ENCODE results near the gene FIZ1. TPM values are rescaled to one million over a fixed set of nuclear protein-coding genes. Genes with fewer than 3 reads are reported as not detected.

Gene FIZ1
- total RNA-seq, 4 donors from 2014 or later: 4.7 to 11.2 (median 9.9) TPM

GRCh38 chr19:55581145-55581822, 18.0 kb downstream of the FIZ1 start:
- H3K4me1 ChIP-seq: peaks cover 0 to 46% (median 13%) of the 10 kb centered on the region in 3 donors
- 27 to 29% methylated on average over 5 to 9 of the region's 12 CpGs for WGBS, 2 donors (ENCODE audit: low coverage in 1 of 2)
- ATAC-seq: no peak
- peak overlapping the region; percentile 93 to 94 for H3K4me3 ChIP-seq
- H3K27me3 ChIP-seq: peaks cover 8% of the 10 kb centered on the region
- H3K36me3 ChIP-seq: peaks cover 0 to 29% of the 10 kb centered on the region in 2 donors
- TF ChIP-seq, protein P1, sequence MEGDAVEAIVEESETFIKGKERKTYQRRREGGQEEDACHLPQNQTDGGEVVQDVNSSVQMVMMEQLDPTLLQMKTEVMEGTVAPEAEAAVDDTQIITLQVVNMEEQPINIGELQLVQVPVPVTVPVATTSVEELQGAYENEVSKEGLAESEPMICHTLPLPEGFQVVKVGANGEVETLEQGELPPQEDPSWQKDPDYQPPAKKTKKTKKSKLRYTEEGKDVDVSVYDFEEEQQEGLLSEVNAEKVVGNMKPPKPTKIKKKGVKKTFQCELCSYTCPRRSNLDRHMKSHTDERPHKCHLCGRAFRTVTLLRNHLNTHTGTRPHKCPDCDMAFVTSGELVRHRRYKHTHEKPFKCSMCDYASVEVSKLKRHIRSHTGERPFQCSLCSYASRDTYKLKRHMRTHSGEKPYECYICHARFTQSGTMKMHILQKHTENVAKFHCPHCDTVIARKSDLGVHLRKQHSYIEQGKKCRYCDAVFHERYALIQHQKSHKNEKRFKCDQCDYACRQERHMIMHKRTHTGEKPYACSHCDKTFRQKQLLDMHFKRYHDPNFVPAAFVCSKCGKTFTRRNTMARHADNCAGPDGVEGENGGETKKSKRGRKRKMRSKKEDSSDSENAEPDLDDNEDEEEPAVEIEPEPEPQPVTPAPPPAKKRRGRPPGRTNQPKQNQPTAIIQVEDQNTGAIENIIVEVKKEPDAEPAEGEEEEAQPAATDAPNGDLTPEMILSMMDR (IDR thresholded peaks at IDR 0.05): no peak
- no peak for TF ChIP-seq POLR2A (IDR thresholded peaks at IDR 0.05)
- TF ChIP-seq POLR2AphosphoS5 (IDR thresholded peaks at IDR 0.05): no peak
- TF ChIP-seq EP300 (IDR thresholded peaks at IDR 0.05): no peak
- H3K9me3 ChIP-seq: no peaks in the 10 kb centered on the region
- H3K27ac ChIP-seq: peak overlapping the region; percentile 91 to 94 (median 92)

GRCh38 chr19:55580628-55581144, 18.6 kb downstream of the FIZ1 start, which contains the start of gene ZNF579:
ZNF579 (minus strand) TSS chr19:55580848; CDS start chr19:55579639, 1,209 bp downstream.
- 0% methylated on average over 1 of the region's 24 CpGs; no CpG with 5 or more reads in 1 of the 2 donors for whole genome bisulfite sequencing, 2 donors (ENCODE audit: low coverage in 1 of 2)
- peak; percentile 84 for ATAC-seq

DNA sequence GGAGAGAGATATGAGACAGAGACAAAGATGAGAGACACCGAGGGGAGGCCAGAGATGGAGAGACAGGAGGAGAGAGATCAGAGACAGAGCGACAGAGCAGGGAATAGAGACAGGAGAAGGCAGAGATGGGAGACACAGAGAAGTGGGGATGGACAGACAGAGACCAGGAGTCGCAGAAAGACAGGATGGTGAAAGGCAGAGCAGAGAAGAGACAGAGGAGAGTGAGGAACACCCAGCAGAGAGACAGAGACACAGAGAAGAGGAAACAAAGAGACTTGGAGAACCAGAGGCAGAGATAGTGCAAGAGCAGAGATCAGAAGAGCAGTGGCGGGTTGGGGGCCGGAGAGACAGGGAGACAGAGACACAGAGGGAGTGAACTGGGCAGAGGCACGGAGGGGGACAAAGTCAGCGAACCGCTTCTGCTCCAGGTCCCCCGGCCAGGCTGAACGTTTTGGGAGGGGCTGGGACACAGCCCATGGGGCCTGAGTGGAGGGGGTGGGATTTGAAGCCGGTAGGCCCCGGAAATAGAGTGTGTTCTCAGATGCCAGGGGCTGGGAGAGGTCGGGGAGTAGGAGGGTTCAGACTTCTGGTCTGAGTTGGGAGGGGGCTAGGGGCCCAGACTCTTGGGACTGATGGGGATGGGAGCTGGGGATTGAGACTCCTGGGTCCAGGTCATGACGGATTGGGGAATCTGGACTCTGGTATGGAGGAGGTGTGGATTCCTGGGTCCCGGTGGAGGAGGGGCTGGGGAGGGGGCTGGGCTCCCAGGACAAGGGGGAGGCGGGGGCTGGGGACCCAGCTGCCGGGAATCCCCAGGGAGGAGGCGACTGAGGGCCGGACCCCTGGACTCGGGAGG, 19.3 kb downstream of the FIZ1 start:
- TF ChIP-seq EP300 (IDR thresholded peaks at IDR 0.05) (no peak), POLR2A (IDR thresholded peaks at IDR 0.05) (no peak), POLR2AphosphoS5 (IDR thresholded peaks at IDR 0.05) (no peak)
- TF ChIP-seq, protein P1 (IDR thresholded peaks at IDR 0.05): no peak
- Histone ChIP-seq H3K4me1 (peaks cover 0 to 33% (median 8%) of the 10 kb centered on the region in 3 donors), H3K36me3 (peaks cover 0 to 29% of the 10 kb centered on the region in 2 donors), H3K9me3 (no peaks in the 10 kb centered on the region), H3K4me3 (peak overlapping the region; percentile 93 to 94), H3K27me3 (no peaks in the 10 kb centered on the region), H3K27ac (peak overlapping the region; percentile 91 to 94 (median 92))
- 6 to 8% methylated on average over 10 to 13 of the region's 20 CpGs for WGBS, 2 donors (ENCODE audit: low coverage in 1 of 2)
- ATAC-seq: peak; percentile 25

More at GRCh38 chr19:55580628-55581144, 18.6 kb downstream of the FIZ1 start, which contains the start of gene ZNF579:
- H3K27me3 ChIP-seq: peaks cover 2% of the 10 kb centered on the region
- peak within 1 kb of the TSS; percentile 91 to 94 (median 92) for H3K27ac ChIP-seq
- peak within 1 kb of the TSS; percentile 93 to 94 for H3K4me3 ChIP-seq
- TF ChIP-seq, protein P1 (IDR thresholded peaks at IDR 0.05): no peak
- peak; percentile 77 for TF ChIP-seq POLR2AphosphoS5 (IDR thresholded peaks at IDR 0.05)
- no peaks in the 10 kb centered on the region for H3K9me3 ChIP-seq
- peaks cover 0 to 29% of the 10 kb centered on the region in 2 donors for H3K36me3 ChIP-seq
- H3K4me1 ChIP-seq: peaks cover 0 to 40% (median 8%) of the 10 kb centered on the region in 3 donors

DNA sequence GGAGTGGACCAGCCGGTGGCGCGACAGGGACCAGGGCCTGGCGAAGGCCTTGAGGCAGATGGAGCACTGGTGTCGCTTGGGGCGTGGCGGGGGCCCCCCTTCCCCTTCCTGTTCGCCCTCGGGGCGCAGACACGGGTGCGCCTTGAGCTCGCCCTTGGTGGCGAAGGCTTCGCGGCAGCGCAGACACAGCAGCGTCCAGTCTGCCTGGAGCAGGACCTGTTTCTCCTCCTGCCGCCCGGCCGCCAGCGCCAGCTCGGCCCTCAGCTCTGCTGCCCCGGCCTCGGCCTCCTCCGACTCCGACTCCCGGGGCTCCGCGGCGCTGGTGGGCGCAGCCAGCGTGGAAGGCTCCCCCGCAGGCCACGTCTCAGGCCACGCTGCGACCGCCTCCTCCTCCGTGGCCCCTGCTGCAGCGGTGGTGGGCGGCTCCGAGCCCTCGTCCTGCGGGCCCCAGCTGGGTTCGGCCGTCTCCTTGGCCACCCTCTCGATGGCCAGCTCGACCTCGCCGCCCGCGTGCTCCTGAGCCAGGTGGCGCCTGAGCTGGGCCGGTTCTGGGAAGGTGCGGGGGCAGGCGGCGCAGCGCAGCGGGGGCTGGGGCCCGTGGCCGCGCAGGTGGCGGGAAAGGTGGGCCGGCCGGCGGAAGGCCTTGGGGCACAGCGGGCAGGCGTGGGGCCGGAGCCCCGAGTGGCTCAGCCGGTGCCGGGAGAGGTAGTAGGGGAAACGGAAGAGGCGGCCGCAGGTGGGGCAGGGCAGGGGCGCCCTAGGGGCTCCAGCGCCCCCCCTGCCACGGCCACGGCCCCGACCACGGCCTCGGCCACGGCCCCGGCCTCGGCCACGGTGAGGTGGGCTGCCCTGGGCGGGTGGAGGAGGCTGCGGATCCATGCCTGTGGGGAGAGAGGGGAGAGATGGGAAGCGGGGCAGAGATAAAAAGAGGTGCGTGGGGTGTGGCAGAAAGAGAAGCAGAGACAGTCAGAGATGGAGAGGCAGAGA, 20.3 kb downstream of the FIZ1 start:
- ATAC-seq: no peak
- H3K4me1 ChIP-seq: peaks cover 0 to 33% (median 8%) of the 10 kb centered on the region in 3 donors
- H3K36me3 ChIP-seq: peaks cover 0 to 29% of the 10 kb centered on the region in 2 donors
- no peaks in the 10 kb centered on the region for H3K27me3 ChIP-seq
- H3K9me3 ChIP-seq: no peaks in the 10 kb centered on the region
- WGBS, 2 donors (ENCODE audit: low coverage in 1 of 2): 80 to 84% methylated on average over 7 to 8 of the region's 90 CpGs
- peak overlapping the region in 3 of 4 donors; percentile 92 to 94 (median 93) for H3K27ac ChIP-seq
- peak overlapping the region in 1 of 2 donors; percentile 94 for H3K4me3 ChIP-seq
- TF ChIP-seq, protein P1 (IDR thresholded peaks at IDR 0.05): no peak
- TF ChIP-seq EP300 (IDR thresholded peaks at IDR 0.05) (no peak), POLR2A (IDR thresholded peaks at IDR 0.05) (no peak), POLR2AphosphoS5 (IDR thresholded peaks at IDR 0.05) (no peak)
